GM19372 (cell line): ENCODE measurements around the gene RTBDN.

Experiments
- ATAC-seq: cut with Tn5 transposase; IDR thresholded peaks from one replicate; pipeline ENCODE4 v1.9.1; 2021; ENCODE audit warnings: mild to moderate bottlenecking, low read depth, moderate library complexity; ENCODE audit not compliant: unreplicated experiment

The RTBDN gene

DNA sequence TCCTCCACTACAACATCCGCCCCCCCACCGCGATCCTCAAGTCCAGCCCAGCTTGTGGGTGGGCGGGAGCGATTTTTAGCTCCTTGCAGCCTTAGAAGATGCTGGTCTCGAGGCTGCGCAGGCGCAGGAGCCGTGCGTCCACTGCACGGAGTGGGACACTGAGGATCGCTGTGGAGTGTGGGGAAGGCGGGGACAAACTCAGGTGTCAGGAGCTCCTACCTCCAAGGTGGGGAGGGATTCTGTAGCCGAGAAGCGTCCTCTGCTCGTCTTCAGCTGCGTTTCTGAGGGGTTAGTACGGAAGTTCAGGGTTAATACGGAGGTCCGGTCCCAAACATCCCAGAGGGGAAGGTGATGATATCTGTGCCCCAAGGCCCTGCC lies at the start of gene RTBDN:
TSS of gene RTBDN (minus strand) at position 14 of the 378 bp plus-strand sequence. CDS start 4,600 bp downstream, outside the sequence.
- no peak for ATAC-seq

DNA sequence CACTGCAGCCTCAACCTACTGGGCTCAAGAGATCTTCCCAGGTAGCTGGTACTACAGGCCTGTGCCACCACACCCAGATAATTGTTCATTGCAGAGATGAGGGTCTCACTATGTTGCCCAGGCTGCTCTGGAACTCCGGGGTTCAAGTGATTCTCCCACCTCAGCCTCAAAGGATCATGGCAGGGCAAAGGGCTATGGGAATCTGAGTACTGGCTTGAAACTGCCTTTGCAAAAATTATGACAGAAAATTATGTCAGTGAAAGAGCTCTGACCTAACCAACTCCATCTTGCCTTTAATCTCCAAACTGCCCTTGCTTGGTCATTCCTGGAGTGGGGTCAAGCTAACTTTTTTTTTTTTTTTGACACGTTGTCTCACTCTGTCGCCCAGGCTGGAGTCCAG lies 48.2 kb upstream of the RTBDN start:
- no peak for ATAC-seq

DNA sequence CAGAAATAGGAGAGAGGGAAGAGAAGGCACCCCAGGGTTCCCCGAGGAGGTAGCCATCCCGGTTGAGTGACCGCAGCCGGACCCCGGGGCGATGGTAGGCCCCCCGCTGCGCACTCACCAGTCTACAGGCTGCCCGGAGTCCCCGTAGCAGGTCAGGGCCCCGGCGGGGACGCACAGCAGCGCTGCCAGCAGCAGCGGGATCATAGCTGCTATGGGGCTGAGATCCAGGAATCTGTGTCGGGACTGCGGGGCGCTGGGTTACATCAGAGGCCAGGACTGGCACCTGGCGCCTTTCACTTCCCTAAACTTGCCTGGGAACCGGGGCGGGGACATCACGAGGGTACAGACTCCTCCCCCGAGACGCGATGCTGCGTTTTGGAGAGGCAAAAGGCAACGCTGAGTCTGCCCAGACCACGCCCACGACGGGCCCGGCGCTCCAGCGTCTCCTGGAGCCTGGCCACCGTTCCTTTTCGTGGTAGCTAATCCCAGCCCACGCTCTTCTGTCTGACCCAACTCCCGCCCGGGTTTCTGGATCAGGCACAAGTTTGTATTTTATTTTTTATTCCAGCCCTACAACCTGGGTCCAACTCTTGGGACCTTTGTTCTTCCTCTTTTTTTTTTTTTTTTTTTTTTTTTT lies 46.9 kb upstream of the RTBDN start, which contains the start of gene DNASE2:
TSS of gene DNASE2 (minus strand) at position 278 of the 637 bp plus-strand sequence. CDS start at position 204, 74 bp downstream.
- ATAC-seq: peak; percentile 69

DNA sequence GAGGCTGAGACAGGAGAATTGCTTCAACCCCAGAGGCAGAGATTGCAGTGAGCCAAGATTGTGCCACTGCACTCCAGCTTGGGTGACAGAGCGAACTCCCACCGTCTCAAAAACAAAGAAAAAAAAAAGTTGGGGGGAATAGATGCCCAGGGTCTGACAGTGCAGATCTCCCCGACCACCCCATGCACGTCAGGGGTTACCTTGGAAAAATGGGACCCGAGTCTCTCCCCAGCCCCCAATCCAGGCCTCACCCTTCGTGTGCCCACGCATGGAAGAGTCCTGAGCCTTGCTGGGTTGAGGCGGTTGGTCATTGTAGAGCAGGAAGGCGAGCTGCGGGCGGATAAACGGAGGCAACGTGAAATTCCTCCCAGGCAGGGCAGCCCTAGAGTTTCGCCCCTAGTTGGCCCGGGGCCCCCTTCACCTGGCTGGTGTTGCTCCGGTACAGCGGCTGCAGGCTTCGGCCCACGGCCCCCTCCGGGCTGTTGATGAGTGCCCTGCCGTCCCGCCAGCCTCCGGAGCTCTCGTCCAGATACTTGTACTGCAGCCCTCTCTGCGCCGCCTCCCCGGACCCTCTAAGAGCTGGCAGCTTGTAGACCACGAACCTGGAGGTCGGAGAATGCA lies 46.3 kb upstream of the RTBDN start:
- no peak for ATAC-seq

DNA sequence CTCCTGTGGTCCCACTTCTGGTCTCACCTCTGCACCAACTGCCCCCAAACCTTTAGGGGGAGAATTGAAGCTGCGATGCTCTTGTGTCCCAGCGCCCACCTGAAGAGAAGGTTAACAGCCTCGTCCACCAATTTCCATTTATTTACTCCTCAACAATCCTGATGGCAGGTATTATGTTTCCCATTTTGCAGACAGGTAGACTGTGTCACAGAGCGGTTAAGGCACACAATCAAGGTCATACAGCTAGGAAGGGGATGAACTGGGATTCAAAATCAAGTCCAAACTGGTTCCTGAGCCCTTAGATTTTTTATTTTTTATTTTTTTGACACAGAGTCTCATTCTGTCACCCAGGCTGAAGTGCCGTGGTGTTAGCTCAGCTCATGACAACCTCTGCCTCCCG lies 40.7 kb upstream of the RTBDN start:
- ATAC-seq: no peak

DNA sequence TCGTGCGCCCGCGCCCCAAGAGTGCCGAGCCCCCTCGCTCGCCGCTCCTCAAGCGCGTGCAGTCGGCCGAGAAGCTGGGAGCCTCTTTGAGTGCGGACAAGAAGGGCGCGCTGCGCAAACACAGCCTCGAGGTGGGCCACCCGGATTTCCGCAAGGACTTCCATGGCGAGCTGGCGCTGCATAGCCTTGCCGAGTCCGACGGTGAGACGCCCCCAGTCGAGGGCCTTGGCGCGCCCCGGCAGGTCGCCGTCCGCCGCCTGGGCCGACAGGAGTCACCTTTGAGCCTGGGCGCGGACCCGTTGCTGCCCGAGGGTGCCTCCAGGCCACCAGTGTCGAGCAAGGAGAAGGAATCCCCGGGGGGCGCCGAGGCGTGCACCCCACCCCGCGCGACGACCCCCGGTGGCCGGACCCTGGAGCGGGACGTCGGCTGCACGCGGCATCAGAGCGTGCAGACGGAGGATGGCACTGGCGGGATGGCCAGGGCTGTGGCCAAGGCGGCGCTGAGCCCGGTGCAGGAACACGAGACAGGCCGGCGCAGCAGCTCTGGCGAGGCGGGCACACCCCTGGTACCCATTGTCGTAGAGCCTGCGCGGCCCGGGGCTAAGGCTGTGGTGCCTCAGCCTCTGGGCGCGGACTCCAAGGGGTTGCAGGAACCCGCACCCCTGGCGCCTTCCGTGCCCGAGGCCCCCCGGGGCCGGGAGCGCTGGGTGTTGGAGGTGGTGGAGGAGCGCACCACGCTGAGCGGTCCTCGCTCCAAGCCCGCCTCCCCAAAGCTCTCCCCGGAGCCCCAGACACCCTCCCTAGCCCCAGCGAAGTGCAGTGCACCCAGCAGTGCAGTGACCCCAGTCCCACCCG lies 39.7 kb upstream of the RTBDN start:
- ATAC-seq: no peak

DNA sequence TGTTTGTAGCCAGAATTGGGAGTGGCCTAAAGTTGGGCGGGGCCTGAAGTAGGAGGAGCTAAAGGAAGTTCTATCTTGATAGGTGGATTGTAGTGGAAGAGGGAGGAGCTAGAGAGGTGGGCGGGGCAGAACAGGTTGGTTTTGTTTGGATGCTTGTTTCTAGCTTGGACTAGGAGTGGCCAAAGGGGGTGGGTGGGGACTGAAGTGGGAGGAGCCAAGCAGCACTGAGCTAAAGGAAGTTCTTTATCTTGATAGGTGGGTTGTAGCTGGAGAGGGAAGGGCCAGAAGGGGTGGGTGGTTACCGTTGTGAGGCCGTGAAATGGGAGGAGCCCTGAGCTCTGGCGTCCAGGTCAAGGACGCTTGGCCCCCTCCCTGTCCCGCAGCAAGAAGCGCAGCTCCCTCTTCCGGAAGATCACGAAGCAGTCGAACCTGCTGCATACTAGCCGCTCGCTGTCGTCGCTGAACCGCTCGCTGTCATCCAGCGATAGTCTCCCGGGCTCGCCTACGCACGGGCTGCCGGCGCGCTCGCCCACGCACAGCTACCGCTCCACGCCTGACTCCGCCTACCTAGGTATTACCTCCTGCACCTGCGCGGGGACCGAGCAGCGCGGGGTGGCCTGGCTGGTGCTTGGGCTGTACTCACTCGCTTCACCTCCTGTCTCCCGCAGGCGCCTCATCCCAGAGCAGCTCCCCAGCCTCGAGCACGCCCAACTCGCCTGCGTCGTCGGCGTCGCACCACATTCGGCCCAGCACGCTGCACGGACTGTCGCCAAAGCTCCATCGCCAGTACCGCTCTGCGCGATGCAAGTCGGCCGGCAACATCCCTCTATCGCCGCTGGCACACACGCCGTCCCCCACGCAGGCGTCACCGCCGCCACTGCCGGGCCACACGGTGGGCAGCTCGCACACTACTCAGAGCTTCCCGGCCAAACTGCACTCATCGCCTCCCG lies 38.8 kb upstream of the RTBDN start:
- no peak for ATAC-seq

DNA sequence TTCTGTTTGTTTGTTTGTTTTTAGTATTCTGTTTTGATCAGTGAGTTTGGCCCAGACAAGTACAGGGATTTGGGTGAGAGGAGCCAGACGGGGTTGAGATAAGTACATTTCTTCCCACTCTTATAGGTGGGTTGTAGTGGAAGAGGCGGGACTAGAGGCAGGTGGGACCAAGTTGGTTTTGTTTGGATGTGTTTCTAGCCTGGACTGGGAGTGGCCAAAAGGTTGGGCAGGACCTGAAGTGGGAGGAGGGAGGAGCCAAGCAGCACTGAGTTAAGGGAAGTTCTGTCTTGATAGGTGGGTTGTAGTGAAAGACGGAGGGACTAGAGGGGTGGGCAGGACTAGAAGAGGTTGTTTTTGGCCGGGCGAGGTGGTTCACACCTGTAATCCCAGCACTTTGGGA lies 37.9 kb upstream of the RTBDN start:
- no peak for ATAC-seq

DNA sequence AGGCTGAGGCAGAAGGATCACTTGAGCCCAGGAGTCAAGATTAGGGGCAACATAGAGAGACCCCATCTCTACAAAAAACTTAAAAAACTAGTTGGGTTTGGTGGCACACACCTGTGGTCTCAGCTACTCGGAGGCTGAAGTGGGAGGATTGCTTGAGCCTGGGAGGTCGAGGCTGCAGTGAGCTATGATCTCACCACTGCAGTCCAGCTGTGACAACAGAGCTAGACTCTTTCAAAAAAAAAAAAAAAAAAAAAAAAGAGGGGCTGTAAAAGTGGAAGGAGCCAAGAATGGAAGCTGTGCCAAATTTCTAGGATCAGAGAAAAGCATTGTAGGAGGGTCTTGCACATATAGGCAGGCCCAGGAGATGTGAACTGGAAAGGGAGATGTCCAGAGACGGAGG lies 37.3 kb upstream of the RTBDN start:
- no peak for ATAC-seq

DNA sequence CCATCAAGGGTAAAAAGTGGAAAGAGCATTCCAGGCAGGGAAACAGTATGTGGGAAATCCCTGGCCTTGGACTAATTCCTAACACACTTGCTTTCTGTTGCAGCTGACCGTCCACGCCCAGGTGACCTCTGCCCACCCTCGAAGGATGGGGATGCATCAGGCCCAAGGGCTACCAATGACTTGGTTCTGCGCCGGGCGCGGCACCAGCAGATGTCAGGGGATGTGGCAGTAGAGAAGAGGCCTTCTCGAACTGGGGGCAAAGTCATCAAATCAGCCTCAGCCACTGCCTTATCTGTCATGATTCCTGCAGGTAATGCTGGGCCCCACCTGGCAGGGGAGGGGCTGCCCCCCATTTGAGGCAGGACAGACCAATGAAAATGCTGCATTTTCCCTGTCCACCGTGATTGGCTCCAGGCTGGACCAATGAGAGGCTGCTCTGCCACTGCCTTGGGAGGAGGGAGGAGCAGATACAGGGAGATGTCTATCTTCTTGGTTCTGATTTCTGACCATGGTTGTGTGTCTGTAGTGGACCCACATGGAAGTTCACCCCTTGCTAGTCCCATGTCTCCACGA lies 34.2 kb upstream of the RTBDN start:
- no peak for ATAC-seq

DNA sequence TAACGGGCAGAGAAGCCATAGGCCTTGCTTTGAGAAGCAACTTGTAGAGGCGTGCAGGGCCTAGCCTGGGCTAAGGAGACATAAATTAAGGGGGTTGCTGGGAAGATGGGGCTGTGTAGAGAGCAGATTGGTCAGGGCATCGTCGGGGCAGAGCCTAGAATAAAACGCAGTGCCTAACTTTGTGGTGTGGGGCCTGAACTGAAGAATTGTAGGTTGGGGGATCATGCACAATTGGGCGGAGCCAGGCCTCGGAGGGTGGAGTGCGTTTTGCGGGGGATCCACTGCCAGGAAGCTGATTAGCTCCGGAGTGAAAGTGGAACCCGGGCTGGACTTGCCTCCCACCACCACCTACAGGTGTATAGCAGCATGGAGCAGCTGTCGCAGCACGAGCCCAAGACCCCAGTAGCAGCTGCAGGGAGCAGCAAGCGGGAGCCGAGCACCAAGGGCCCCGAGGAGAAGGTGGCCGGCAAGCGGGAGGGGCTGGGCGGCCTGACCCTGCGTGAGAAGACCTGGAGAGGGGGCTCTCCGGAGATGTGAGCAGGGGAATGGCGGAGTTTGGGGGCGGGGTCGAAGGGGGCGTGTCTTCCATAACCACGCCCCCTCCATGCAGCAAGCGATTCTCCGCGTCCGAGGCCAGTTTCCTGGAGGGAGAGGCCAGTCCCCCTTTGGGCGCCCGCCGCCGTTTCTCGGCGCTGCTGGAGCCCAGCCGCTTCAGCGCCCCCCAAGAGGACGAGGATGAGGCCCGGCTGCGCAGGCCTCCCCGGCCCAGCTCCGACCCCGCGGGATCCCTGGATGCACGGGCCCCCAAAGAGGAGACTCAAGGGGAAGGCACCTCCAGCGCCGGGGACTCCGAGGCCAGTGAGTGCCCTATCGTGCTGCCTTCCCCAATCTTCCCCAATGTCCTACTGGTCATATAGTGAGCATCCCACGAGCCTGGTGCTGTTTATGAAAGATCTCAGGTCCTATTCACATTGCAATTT lies 33.0 kb upstream of the RTBDN start:
- ATAC-seq: no peak

DNA sequence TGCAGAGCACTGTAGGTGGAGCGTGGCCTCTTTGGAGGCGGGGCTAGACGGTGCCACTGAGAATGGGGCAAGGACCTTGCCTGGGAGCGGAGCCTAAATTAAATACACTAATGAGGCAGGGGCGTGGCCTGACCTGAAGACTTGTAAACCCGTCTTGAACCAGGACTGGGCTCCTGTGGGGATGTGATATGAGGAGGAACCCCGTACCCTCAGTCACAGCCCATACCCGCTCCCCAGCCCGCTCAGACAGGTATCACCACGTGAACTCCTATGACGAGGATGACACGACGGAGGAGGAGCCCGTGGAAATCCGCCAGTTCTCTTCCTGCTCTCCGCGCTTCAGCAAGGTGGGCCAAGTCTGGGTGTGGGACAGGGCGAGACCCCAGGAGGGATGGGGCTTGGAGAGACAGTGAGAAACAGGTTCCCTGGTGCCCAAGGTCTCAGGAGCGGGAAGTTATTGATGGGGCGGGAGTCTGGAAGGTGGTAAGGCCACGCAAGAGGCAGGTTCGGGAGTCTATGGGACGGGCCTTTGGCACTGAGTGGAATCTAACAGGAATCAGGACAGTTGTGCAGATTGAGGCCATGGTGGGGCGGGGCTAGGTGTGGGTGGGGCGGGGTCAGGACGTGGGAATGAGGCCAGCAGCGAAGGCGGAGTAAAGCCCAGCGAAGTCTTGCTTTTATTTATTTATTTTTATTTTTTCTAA lies 32.2 kb upstream of the RTBDN start:
- no peak for ATAC-seq

DNA sequence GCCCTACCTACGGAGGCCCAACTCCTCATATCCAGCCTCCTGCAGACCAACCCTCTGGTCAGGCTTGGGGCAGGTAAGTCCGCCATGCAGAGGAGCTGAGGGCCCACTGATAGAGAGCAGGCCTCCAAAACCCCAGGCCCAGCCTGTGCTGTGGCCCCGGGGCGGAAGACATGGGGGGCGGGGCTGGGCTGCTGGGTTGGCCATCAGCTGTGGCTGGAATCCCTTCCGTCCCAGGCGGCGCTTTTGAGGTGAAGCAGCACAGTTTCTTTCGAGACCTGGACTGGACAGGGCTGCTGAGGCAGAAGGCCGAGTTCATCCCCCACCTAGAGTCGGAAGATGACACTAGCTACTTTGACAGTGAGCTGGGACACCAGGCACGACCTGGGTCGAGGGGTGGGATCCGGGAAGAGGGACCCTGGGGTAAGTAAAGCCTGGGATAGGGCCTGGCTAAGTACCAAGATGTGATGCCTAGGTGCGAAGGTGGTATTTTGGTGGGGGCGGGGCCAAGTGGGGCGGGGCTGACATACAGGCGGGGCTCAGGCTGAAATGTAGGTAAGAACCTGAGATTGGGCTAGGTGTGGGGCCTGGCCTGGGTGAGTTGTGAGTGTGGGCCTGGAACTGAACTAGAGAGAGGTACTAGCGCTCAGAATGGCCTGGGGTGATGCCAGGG lies 31.5 kb upstream of the RTBDN start:
- no peak for ATAC-seq

DNA sequence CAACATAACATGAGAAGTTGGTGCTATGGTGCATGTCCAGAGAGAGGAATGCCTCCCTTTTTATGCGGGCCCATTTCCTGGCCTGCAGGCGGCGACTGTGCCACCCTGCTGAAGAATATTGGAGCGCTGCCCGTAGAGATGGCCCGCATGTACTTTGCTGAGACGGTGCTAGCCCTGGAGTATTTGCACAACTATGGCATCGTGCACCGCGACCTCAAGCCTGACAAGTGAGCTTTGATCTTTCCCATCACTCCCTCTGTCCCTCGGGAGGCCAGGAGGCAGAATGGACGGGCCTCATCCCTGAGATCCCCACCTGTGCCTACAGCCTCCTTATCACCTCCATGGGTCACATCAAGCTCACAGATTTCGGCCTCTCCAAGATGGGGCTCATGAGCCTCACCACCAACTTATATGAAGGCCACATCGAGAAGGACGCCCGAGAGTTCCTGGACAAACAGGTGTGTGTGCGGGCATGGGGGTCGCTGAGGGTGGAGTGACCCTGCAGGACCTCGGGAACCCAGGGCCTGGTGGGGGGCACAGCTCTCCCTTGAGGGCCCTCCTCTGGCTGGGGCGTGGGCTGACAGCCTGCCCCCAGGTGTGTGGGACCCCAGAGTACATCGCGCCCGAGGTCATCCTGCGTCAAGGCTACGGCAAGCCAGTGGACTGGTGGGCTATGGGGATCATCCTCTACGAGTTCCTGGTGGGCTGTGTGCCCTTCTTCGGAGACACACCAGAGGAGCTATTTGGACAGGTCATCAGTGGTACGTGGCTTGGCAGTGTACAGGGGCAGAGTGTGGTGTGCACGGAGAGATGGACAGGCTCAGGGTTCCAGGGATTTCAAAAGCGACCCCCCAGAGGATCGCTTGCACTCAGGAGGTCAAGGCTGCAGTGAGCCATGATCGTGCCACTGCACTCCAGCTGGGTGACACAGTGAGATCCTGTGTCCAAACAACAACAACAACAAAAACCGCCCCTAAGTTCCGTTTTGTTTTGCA lies 30.6 kb upstream of the RTBDN start:
- ATAC-seq: no peak

DNA sequence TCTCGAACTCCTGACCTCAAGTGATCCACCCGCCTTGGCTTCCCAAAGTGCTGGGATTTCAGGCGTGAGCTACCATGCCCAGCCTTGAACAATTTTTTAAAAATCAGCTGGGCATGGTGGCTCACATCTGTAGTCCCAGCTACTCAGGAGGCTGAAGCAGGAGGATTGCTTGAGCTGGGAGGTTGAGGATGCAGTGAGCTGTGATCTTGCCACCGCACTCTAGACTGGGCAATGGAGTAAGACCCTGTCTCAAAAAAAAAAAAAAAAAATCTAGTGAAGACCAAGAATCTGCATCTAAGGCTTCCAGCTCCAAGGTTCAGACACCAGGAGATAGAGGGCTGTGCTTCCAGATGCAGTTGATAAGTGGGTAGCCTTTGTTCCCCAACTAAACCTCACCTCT lies 29.8 kb upstream of the RTBDN start:
- ATAC-seq: no peak

DNA sequence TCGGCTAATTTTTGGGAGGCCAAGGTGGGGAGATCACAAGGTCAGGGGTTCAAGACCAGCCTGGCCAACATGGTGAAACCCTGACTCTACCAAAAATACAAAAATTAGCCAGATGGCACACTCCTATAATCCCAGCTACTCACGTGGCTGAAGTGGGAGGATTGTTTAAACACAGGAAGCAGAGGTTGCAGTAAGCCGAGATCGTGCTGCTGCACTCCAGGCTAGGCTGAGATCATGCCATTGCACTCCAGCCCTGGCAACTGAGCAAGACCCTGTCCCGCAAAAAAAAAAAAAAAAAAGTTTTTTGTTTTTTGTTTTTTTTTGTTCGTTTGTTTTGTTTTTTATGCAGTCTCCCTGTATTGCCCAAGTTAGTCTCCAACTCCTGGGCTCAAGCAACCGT lies 25.2 kb upstream of the RTBDN start:
- no peak for ATAC-seq
